Astrocyte (in vitro differentiated cells and primary cell): ENCODE data around the gene RPUSD1.

ENCODE experiments used
- CTCF ChIP-seq: IDR thresholded peaks from 2 replicates; pipeline ENCODE4 v1.5.1; 2011; ENCODE audit warnings: low read depth, mild to moderate bottlenecking, inconsistent platforms, low read length, moderate library complexity; ENCODE audit not compliant: insufficient read depth
- EZH2 ChIP-seq: IDR thresholded peaks from 2 replicates; pipeline ENCODE4 v1.6.1; 2012; ENCODE audit warnings: mild to moderate bottlenecking, low read length, inconsistent platforms; ENCODE audit not compliant: insufficient read depth

DNA sequence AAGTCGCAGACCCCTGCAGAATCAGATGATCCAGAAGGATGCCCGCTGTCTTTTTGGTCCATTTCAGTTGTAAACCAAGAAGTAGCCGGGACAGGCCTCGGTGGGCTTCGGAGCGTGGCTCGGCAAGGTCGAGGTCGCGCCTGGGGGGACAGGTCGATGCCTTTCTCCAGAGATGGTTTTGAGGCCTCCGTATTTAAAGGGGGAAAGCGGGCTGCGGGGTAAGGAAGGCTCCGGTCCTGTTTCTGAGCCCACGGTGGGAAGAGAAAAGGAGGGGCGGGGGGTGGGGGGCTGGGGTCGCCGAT lies 19.9 kb upstream of the RPUSD1 start:
- no peak for TF ChIP-seq CTCF
- no peak for TF ChIP-seq EZH2
